Activated CD4-positive, alpha-beta T cell treated with anti-CD3 and anti-CD28 coated beads, Interleukin-2, amount 50 U/mL, for 48 hours (primary cell): ENCODE results near the gene TARP.
"Not testable (repeated sequence)": the region's sequence is repeated elsewhere in the genome, so short reads cannot be mapped to it uniquely, and the experiment has no call there.

ENCODE experiments used
- DNase-seq, 2 experiments: peaks; one replicate each; pipeline ENCODE4 v3.0.0-alpha.2; 2020

TARP gene

DNA sequence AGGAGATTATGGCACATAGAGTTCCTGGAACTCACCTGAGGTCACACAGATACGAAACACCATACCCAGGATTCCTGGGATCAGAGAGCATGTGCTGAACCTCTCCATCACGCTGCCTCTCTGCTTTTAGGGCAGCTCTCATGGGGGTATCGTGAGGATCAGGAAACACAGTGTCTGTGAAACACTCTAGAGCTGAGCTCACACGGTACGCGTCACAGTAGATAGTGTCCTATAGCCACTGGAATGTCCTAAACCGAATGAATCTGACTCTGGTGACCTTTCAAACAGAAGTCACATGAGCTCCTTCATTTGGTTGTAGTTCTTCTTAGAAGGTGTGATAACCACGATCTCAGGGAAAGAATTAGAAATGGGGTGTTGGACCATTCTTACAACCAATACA, 14.3 kb downstream of the TARP start:
- not testable (repeated sequence) for DNase-seq

DNA sequence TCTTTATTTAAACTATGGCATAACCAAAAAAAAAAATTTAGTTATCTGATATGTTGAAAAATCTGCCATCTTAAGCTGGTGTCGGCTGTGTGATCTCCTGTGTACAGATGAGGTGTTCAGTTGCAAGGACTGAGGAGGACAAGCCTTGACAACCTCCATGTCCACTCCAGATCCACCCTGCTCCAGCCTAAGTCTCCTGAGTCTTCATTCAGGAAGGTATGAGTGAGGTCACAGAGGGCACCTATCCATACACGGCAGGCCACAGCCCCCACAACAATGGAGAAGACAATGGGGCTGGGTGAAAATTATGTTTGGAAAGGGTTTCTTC, 16.1 kb downstream of the TARP start:
- DNase-seq: no peak

GRCh38 chr7:38249849-38250248, 23.6 kb downstream of the TARP start:
- DNase-seq: not testable (repeated sequence)

DNA sequence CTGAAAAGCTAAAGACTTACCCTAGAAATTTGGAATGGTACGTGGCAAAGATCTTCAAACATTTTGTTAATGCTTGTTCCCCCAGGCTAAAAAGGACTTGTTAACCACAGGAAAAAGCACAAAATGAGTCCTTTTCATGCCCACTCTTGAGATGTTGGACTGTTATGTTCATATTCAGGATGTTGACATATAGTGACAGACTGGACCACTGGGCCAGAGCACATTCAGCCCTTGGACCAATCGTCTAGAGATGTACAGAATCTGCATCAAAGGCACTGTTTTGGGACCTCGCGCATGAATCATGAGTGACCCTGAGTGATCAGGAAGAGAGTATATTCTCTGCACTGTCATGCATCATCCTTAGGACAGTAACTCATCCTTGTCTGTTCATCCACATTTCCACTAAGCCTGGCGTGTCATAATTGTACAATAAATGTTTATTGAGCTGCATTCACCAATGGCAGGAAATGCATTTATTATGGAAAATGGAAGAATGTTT, 25.3 kb downstream of the TARP start:
- no peak for DNase-seq

DNA sequence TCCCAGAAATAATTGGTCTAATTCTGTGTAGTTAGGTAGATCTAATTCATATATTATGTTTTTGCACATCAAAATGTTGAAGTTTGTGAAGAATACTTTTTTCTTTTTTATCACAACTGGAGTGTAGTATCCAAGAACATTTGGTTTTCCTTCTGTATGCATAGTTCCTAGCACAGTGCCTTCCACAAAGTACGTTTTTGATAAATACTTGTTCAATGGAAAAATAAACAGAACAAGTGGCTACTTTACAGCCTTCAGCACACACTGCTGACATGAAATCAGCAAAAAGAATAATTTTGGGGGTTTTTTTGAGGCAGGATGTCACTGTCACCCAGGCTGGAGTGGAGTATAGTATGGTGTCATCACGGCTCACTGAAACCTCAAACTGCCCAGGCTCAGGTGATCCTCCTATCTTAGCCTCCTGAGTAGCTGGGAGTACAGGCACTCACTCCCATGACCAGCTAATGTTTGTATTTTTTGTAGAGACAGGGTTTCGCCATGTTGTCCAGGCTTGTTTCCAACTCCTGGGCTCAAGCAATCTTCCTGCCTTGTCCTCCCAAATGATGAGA, 27.9 kb downstream of the TARP start:
- DNase-seq: no peak

- no peak for DNase-seq
Observed at GRCh38 chr7:38244516-38244915, 28.9 kb downstream of the TARP start.

GRCh38 chr7:38243345-38243744, 30.1 kb downstream of the TARP start:
- DNase-seq: not testable (repeated sequence)

- no peak for DNase-seq
Observed at GRCh38 chr7:38242814-38243213, 30.6 kb downstream of the TARP start.

DNA sequence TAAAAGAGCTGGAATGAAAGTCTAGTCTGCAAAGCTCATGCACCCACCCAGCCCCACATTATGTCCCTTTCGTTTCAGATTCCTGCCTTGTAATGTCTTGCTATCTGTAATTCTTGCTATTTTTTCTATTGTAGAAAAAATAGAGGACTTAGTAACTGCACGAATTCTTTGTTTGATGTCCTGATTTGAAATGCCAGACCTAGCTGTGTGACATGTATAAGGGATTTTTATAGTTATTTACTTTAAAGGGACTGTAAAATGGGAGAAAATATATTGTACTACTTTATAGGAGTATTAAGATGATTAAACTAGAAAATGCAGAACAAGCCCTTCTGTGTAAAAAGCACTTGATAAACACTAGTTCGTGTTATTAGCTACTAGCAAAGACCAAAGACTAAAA, 32.4 kb downstream of the TARP start:
- DNase-seq: no peak

DNA sequence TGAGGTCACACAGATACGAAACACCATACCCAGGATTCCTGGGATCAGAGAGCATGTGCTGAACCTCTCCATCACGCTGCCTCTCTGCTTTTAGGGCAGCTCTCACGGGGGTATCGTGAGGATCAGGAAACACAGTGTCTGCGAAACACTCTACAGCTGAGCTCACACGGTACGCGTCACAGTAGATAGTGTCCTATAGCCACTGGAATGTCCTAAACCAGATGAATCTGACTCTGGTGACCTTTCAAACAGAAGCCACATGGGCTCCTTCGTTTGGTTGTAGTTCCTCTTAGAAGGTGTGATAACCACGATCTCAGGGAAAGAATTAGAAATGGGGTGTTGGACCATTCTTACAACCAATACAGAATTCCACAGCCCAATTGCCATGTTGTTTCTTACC, 34.3 kb downstream of the TARP start:
- not testable (repeated sequence) for DNase-seq

DNA sequence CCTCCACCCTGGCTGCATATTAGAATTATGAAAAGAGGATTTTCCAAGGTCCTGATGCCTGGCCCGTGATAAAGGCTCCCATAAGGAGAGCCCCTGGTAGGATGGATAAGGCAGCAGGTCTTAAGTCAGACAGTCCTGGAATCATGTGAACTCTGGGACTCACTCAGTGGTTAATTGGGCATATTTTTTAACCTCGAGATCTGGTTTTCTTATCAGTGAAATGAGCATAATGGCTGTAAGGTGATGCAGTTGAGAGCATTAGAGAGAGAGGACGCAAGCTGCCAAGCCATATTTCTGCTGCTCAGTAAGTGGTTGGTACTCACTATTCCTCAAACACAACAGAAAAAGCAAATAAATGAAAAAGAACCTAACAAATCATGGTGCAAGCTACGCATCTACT, 37.8 kb downstream of the TARP start:
- DNase-seq: no peak

DNA sequence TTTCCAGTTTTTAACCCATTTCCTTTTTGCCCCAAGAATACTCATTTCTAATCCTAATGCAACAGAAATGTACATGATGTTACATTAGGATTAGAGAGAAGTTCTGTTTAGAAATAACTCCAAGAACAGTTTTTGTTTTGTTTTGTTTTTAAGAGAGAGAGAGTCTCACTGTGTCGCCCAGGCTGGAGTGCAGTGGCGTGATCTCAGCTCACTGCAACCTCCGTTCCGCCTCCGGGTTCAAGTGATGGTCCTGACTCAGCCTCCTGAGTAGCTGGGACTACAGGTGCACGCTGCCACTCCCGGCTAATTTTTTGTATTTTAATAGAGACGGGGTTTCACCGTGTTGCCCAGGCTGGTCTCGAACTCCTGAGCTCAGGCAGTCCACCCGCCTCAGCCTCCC, 38.7 kb downstream of the TARP start:
- not testable (repeated sequence) for DNase-seq

- DNase-seq: peak; percentile 67 to 78
Observed at GRCh38 chr7:38232502-38233366, 40.7 kb downstream of the TARP start.

DNA sequence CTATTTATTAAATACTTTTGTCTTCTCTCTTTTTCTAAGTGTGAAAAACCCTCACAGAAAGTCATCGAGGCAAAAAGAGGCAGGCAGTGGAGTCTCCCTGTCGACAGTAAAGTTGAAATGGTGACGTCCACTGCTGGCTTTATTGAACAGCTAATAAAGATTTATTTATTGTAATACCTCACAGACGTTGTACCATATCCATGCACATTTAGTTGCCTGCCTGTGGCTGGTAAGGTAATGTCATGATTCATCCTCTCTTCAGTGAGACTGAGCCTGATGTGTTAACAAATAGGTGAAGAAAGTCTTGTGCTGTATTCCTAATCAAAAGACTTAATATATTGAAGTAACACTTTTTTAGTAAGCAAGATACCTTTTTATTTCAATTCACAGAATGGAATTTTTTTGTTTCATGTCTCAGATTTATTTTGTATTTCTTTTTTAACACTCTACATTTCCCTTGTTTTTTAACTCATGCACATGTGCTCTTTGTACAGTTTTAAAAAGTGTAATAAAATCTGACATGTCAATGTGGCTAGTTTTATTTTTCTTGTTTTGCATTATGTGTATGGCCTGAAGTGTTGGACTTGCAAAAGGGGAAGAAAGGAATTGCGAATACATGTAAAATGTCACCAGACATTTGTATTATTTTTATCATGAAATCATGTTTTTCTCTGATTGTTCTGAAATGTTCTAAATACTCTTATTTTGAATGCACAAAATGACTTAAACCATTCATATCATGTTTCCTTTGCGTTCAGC, 43.4 kb downstream of the TARP start:
- no peak for DNase-seq

- no peak for DNase-seq
Observed at GRCh38 chr7:38229386-38229785, 44.0 kb downstream of the TARP start.

- DNase-seq: no peak
Observed at GRCh38 chr7:38224392-38224791, 49.0 kb downstream of the TARP start.

DNA sequence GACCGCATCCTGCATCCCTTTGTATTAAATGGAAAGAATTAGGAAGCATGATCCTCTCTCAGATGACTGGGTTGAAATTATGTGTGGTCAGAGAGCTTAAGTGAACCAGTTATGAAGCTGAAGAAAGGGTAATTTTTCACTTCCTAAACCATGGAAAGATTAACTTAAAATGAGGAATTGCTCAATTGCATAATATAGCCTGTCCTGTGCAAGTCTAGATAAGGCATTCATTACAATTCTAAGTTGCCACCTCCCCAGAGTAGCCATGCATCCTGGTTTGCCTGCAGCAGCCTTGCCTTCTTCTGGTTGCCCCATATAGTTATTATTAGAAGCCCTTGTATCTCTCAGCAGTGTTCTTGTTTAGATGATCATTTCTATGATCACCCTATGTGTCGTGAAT, 50.1 kb downstream of the TARP start:
- no peak for DNase-seq

- no peak for DNase-seq
Observed at GRCh38 chr7:38222481-38223096, 50.8 kb downstream of the TARP start.

GRCh38 chr7:38220452-38220851, 53.0 kb downstream of the TARP start:
- DNase-seq: no peak

DNA sequence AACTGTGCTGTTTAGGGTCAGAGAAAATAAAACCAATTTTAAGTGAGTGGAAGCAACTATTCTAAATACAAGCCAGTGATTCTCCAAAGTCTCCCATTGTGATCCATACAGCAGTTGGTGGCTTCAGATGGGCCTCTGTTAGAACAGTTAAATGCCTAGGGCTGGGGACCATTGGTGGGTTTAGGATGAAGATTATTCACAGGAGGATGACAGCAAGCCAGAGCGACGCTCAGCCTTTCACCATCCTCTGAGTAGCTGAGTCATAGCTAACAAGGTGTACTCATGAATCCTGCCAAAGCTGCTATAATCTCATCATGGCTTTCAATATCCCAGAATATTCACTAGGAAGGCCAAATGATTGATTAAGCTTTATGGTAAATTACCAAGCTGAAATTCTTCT, 55.8 kb downstream of the TARP start:
- no peak for DNase-seq

DNA sequence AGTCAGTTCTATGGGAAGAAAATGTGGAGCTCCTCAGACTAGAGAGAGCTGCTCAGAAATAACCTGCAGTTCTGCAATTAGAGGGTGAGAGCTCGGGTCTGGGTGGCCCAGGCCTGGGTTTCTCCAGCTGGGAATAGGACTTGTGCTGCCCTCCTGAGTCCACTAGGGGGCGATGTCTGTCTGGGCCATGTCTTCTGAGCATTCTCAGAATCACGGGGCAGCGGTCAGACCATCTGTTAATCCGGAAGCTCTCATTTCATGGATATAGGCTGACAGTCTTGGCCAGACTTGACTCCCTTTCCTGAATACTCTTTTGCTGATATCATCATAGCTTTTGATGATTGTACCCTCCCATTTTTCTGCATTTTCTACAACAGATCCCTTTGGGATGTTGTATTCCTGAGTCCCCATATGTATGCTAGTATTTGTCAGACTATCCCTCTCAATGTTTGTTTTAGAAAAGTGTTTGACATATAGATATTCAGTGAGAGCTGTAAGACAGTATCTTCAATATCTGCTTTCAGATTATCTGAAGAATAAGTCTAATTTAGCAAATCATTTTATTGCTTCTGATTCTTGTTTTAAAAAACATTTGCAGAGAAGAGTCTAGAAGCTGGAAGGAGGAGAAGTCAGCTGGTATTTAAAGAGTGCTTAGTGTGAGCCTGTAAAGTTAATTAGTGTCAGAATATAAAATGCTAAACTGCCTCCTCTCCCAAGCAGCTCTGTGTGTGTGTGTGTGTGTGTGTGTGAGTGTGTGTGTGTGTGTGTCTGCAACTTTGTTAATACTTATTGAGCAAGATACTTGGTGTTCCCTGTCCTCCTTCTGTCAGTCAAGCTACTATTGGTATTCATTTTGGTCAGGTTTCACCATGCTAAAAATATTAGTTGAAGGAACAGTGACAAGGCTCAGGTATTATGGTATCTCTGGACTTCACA, 57.4 kb downstream of the TARP start:
- DNase-seq: peak; percentile 73 to 81

GRCh38 chr7:38215115-38215514, 58.3 kb downstream of the TARP start:
- DNase-seq: no peak
